ENCODE results near the gene ELP4.

Gene ELP4

DNA sequence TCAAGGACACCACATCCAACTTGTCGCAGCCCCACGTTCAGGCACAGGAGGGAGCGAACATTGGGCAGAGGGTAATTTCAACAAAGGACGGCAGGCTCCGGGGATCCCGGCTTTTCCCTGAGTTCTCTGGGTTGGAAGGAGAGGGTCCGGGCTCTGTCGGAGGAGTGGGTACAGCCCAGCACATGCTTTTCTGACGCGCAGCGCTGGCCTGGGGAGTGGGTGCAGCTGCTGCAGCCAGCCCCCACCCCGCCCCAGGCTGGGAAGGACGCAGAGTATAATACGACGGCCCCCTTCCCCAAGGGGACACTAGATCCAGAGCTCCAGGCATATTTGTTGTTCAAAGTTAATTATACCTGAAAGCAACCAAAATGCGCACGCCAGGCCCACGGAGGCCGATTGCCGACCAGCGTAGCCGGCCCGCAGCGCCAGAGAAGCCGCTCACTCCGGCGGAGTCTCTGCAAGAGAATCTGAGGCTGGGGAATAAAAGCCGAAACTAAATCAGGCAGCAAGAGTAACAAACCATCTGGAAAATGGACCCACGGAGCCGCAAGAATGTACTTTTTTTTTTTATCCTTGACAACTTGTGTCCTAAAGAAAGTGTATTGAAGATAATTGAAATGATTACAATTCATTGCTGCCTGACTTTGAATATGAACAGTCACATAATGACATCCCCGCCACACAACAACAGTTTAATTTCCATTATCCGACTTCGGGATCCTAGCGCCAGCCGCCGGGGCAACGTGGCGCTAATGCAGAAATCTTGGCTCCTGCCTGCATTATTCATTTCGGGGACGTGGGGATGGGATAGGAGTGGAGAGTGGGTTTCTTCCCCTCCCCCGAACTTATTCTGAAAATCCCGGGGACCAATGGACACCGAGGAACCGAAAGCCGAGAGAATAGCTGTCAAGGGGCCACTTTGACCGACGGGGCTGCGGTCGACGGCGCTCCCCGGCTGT, 315.6 kb downstream of the ELP4 start:
- TF ChIP-seq, protein P1, sequence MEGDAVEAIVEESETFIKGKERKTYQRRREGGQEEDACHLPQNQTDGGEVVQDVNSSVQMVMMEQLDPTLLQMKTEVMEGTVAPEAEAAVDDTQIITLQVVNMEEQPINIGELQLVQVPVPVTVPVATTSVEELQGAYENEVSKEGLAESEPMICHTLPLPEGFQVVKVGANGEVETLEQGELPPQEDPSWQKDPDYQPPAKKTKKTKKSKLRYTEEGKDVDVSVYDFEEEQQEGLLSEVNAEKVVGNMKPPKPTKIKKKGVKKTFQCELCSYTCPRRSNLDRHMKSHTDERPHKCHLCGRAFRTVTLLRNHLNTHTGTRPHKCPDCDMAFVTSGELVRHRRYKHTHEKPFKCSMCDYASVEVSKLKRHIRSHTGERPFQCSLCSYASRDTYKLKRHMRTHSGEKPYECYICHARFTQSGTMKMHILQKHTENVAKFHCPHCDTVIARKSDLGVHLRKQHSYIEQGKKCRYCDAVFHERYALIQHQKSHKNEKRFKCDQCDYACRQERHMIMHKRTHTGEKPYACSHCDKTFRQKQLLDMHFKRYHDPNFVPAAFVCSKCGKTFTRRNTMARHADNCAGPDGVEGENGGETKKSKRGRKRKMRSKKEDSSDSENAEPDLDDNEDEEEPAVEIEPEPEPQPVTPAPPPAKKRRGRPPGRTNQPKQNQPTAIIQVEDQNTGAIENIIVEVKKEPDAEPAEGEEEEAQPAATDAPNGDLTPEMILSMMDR (IDR thresholded peaks at IDR 0.05; ENCODE audit: low read depth, low read length), result no peak
- TF ChIP-seq POLR2A (IDR thresholded peaks at IDR 0.05; ENCODE audit: extremely low read depth, insufficient read length) (no peak), MYC (IDR thresholded peaks at IDR 0.05; ENCODE audit: low read depth, low read length) (no peak)
- TF ChIP-seq, protein P2, sequence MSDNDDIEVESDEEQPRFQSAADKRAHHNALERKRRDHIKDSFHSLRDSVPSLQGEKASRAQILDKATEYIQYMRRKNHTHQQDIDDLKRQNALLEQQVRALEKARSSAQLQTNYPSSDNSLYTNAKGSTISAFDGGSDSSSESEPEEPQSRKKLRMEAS (IDR thresholded peaks at IDR 0.05; ENCODE audit: low read depth, low read length), result no peak
- H3K4me3 ChIP-seq (ENCODE audit: low read depth, low read length), result no peak overlapping the region
- DNase-seq (ENCODE audit: low read depth), result no peak

DNA sequence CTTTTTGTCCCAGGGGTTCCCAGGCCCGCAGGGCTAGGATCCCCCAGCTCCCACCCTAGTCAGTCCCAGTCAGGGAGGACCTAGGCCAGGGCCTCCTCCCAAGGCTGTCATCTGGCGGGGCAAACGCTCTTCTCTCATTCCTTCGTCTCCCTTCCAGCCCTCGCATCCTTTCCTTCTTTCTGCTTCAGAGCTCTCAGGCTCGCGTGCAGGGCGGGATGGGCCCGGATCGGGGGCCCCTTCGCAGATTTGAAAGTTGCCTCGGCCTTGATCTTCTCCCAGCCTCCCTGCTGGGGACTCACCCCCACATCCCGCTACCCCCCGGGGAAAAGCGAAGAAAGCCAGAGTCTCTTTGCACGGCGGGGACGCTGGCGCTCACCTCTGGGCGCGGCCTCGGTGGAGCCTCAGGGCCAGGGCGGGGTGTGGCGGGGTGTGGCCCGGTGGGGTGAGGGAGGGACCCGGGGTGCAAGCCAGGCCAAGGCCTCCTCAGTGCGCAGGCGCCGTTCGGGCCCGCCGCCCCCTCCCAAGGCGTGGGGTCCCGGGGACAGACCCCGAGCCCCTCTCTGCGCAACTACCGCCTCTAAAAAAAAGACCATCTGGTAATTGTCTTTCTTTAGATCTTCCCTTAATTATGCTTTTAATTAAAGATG, 316.4 kb downstream of the ELP4 start:
- no peak overlapping the region for H3K4me3 ChIP-seq (ENCODE audit: low read depth, low read length)
- no peak for DNase-seq (ENCODE audit: low read depth)
- TF ChIP-seq, protein P1 (IDR thresholded peaks at IDR 0.05; ENCODE audit: low read depth, low read length), result no peak
- TF ChIP-seq, protein P2 (IDR thresholded peaks at IDR 0.05; ENCODE audit: low read depth, low read length), result no peak
- TF ChIP-seq POLR2A (IDR thresholded peaks at IDR 0.05; ENCODE audit: extremely low read depth, insufficient read length), result no peak
- no peak for TF ChIP-seq MYC (IDR thresholded peaks at IDR 0.05; ENCODE audit: low read depth, low read length)

DNA sequence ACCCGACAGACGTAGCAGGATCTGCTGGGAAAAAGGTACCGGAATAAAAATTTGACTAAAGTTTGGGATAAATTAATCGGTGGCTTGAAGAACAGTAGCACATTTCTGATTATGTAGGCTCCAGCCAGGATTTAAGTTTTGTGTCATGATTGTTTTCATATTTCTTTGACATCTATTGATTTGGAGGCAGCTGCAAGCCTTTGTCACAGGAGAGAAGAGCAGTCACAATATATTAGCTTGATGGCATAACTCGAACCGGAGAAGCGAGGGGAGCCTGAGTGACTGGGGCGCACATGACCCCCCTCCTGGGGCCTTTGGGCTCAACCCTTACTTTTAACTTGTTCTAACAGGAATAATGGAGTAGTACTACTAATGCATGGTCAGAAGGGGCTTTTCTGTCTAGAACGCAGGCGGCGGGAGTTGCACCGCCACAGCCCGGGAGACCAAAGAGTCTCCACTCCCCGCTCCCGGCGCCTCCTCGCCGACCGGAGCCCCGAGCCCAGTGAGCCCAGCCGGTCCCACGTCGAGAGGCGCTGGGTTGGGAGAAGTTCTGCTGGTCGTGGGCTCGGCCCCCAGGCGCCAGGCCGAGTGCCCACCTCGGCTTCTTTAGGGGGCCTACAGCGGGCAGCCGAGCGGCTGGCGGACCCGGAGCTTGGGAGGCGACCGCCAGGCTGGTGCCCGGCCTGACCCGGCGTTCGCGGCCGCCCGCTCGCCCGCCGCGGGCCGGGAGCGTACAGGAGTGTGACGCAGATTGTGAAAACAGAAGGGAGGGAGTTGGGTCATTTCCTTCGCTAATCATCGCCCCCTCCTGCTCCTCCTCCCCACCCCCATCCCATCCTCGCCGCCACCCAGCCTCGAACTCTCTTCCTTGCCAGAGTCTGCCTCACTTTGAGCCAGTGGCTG, 317.2 kb downstream of the ELP4 start:
- TF ChIP-seq MYC (IDR thresholded peaks at IDR 0.05; ENCODE audit: low read depth, low read length) (no peak), POLR2A (IDR thresholded peaks at IDR 0.05; ENCODE audit: extremely low read depth, insufficient read length) (no peak)
- DNase-seq (ENCODE audit: low read depth), result no peak
- H3K4me3 ChIP-seq (ENCODE audit: low read depth, low read length), result no peak overlapping the region

DNA sequence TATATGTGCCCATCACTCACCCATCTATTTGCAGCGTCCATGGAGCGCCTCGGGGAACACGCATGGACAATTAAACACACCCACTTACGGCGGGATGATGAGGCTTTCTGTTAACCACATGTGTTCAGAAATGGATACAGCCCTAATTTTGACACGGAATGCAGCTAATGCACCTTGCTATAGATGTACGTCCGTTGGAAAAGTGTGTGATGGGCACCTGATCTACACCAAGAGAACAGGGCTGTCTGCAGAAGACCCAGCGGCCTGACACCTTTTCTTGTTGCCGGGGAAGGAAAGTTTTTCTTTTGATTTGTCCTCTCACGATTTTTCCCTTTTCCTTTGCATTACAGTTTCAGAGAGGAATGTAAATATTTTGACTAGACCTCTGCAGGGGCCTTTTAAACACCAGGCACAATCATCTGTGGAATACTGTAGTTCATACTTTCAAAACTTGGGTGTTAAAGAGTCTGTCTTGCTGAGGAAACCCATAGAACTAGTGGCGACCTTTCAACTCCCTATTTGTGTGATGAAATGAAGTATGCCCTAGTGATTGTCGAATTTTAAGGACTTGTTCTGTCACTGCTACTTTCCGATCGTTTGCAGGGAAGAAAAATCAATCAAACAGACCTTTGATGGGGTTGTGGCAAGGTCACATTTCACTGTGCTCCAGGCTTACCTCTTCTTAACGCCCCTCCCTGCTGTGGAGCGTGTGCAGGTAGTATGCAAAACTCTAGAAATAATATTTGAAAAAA, 318.1 kb downstream of the ELP4 start:
- DNase-seq (ENCODE audit: low read depth), result no peak
- no peak for TF ChIP-seq POLR2A (IDR thresholded peaks at IDR 0.05; ENCODE audit: extremely low read depth, insufficient read length)
- no peak for TF ChIP-seq MYC (IDR thresholded peaks at IDR 0.05; ENCODE audit: low read depth, low read length)
- TF ChIP-seq, protein P1 (IDR thresholded peaks at IDR 0.05; ENCODE audit: low read depth, low read length), result no peak
- TF ChIP-seq, protein P2 (IDR thresholded peaks at IDR 0.05; ENCODE audit: low read depth, low read length), result no peak
- H3K4me3 ChIP-seq (ENCODE audit: low read depth, low read length), result no peak overlapping the region

DNA sequence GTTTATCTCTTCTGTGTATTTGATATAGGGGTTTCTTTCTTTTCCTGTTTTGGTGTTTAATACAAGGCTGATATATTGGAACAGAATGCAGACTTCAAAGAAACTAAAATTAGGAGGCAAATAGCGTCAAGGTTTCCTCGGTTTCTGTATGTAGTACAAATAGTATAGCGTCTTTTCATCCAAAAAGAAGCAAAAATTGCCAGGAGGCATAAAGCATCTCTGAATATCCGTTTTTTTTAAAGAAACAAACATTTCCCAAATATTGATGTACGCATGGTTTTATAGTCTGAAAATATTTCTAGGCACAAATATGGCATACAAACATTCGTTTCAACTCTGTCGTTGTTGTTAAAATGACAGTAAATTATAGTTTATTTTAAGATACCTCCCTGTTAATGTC, 318.6 kb downstream of the ELP4 start:
- DNase-seq (ENCODE audit: low read depth), result no peak

More for the DNA sequence above, 318.6 kb downstream of the ELP4 start:
- no peak overlapping the region for H3K4me3 ChIP-seq (ENCODE audit: low read depth, low read length)
- no peak for TF ChIP-seq POLR2A (IDR thresholded peaks at IDR 0.05; ENCODE audit: extremely low read depth, insufficient read length)
- TF ChIP-seq MYC (IDR thresholded peaks at IDR 0.05; ENCODE audit: low read depth, low read length), result no peak
- TF ChIP-seq, protein P1 (IDR thresholded peaks at IDR 0.05; ENCODE audit: low read depth, low read length), result no peak
- TF ChIP-seq, protein P2 (IDR thresholded peaks at IDR 0.05; ENCODE audit: low read depth, low read length), result no peak

Measured in NB4 (cell line).